CD14-positive monocyte (primary cell): ENCODE results near the gene PSMC5. TPM values are rescaled to one million over a fixed set of nuclear protein-coding genes. Genes with fewer than 3 reads are reported as not detected.

Experiments
- DNase-seq, 3 donors: peaks; one replicate each; pipeline ENCODE4 v3.0.0-alpha.2; 2011 to 2022
- H2AFZ ChIP-seq: 2 replicates; pipeline ENCODE4 v1.6.0; 2012; ENCODE audit warnings: mild to moderate bottlenecking, low read depth, low read length, inconsistent platforms; ENCODE audit not compliant: insufficient read depth, poor library complexity, severe bottlenecking
- H3K27ac ChIP-seq, 2 donors: 1 replicate in 1 of 2; 2 replicates in 1 of 2; pipeline ENCODE4 v1.5.1; 2012 to 2013; ENCODE audit warnings: low read length in 2 of 2, control low read depth in 1 of 2, inconsistent platforms in 1 of 2, low read depth in 1 of 2, mild to moderate bottlenecking in 1 of 2
- H3K27me3 ChIP-seq, 2 donors: one replicate each; pipeline versions ENCODE4 v1.6.0 to v1.6.1; 2011 to 2013; ENCODE audit warnings: low read length in 2 of 2; ENCODE audit not compliant: control insufficient read depth in 2 of 2, insufficient read depth in 2 of 2
- H3K36me3 ChIP-seq, 2 donors: replicated peaks in 1 of 2; 1 replicate in 1 of 2; 2 replicates in 1 of 2; pipeline versions ENCODE4 v1.5.1 to v1.6.1; 2012 to 2013; ENCODE audit warnings: low read length in 2 of 2, control low read depth in 1 of 2, inconsistent platforms in 1 of 2, mild to moderate bottlenecking in 1 of 2; ENCODE audit not compliant: insufficient read depth in 2 of 2, control insufficient read depth in 1 of 2
- H3K4me1 ChIP-seq, 2 donors: 1 replicate in 1 of 2; 2 replicates in 1 of 2; pipeline versions ENCODE4 v1.5.1 to v1.6.1; 2012 to 2013; ENCODE audit warnings: low read length in 2 of 2, control low read depth in 1 of 2, inconsistent platforms in 1 of 2, mild to moderate bottlenecking in 1 of 2, moderate library complexity in 1 of 2; ENCODE audit not compliant: insufficient read depth in 2 of 2, control insufficient read depth in 1 of 2
- H3K4me2 ChIP-seq: replicated peaks from 2 replicates; pipeline ENCODE3; 2012; ENCODE audit warnings: low read length, moderate library complexity, mild to moderate bottlenecking; ENCODE audit not compliant: poor library complexity, severe bottlenecking; ENCODE audit errors: extremely low read depth
- H3K4me3 ChIP-seq, 3 experiments: fragments of 200-600 bp in 1 of 3; sonication (generic) in 1 of 3; replicated peaks in 1 of 3; 1 replicate in 2 of 3; 2 replicates in 1 of 3; pipeline ENCODE4 v1.5.1; 2011 to 2013; ENCODE audit warnings: low read length in 3 of 3, mild to moderate bottlenecking in 3 of 3, control low read depth in 2 of 3, low read depth in 2 of 3, inconsistent platforms in 1 of 3, moderate library complexity in 1 of 3
- H3K79me2 ChIP-seq: 2 replicates; pipeline ENCODE4 v1.6.0; 2012; ENCODE audit warnings: mild to moderate bottlenecking, control low read depth, inconsistent platforms, low read length, moderate library complexity; ENCODE audit not compliant: insufficient read depth
- H3K9ac ChIP-seq: 2 replicates; pipeline ENCODE4 v1.6.0; 2017; ENCODE audit warnings: low read length, mild to moderate bottlenecking; ENCODE audit not compliant: insufficient read depth, poor library complexity, severe bottlenecking
- H3K9me3 ChIP-seq, 2 donors: replicated peaks in 1 of 2; 1 replicate in 1 of 2; 2 replicates in 1 of 2; pipeline versions ENCODE4 v1.5.1 to v1.6.1; 2012 to 2013; ENCODE audit warnings: low read length in 2 of 2, control low read depth in 1 of 2; ENCODE audit not compliant: control insufficient read depth in 1 of 2, insufficient read depth in 1 of 2
- H4K20me1 ChIP-seq: 2 replicates; pipeline ENCODE4 v1.6.0; 2012; ENCODE audit warnings: mild to moderate bottlenecking, low read length, control low read depth, moderate library complexity; ENCODE audit not compliant: insufficient read depth
- H3K27ac Mint-ChIP-seq, 7 donors: one replicate each; pipeline ENCODE4 v1.8.0; 2020; ENCODE audit warnings: mild to moderate bottlenecking in 7 of 7, mixed read lengths in 7 of 7, moderate library complexity in 6 of 7, inconsistent platforms in 2 of 7
- H3K27me3 Mint-ChIP-seq, 3 donors: one replicate each; pipeline ENCODE4 v1.8.0; 2021 to 2022; ENCODE audit warnings: low read depth in 3 of 3, mild to moderate bottlenecking in 3 of 3, mixed read lengths in 3 of 3, moderate library complexity in 3 of 3, inconsistent platforms in 1 of 3
- H3K36me3 Mint-ChIP-seq, 2 donors: one replicate each; pipeline ENCODE4 v1.8.0; 2020; ENCODE audit warnings: mixed read lengths in 2 of 2, inconsistent platforms in 1 of 2, mild to moderate bottlenecking in 1 of 2
- H3K4me1 Mint-ChIP-seq: one replicate; pipeline ENCODE4 v1.8.0; 2020; ENCODE audit warnings: mild to moderate bottlenecking, mixed read lengths
- H3K4me3 Mint-ChIP-seq, 2 donors: one replicate each; pipeline ENCODE4 v1.8.0; 2020; ENCODE audit warnings: mild to moderate bottlenecking in 2 of 2, mixed read lengths in 2 of 2, moderate library complexity in 1 of 2
- H3K9me3 Mint-ChIP-seq, 7 donors: one replicate each; pipeline ENCODE4 v1.8.0; 2020 to 2022; ENCODE audit warnings: mixed read lengths in 7 of 7, mild to moderate bottlenecking in 6 of 7, moderate library complexity in 6 of 7, inconsistent platforms in 2 of 7
- WGBS: methylation state at CpG from one replicate; pipeline ENCODE4 v1.1.5; 2013; ENCODE audit warnings: missing lambda C conversion rate; ENCODE audit not compliant: insufficient coverage; 5-methylcytosine and 5-hydroxymethylcytosine counted together
- intact Hi-C, 2 donors: fragments of 100-400 bp; cut with micrococcal nuclease; formaldehyde crosslinking; loops; one replicate each; pipeline versions ENCODE4 v1.15.0 to v1.15.1; 2023
- polyA plus RNA-seq, 3 donors: library from polyadenylated mRNA; depleted of rRNA in 1 of 3; unstranded in 2 of 3; stranded (reverse) in 1 of 3; fragments of 300-500 nt in 2 of 3; fragments of >200 nt in 1 of 3; fragmentation: Illumina TruSeq in 2 of 3; gene quantifications; 1 replicate in 2 of 3; 2 replicates in 1 of 3; pipeline ENCODE4 v1.2.3, GENCODE V29; 2012 to 2021
- TF ChIP-seq, protein P1 (sequence below): fragments of 200-600 bp; IDR thresholded peaks from one replicate; pipeline ENCODE4 v1.8.0; 2022; ENCODE audit warnings: antibody characterized with exemption, mild to moderate bottlenecking

Gene PSMC5
- polyA plus RNA-seq, 3 donors = 82.8 to 97.2 (median 88.3) TPM

DNA sequence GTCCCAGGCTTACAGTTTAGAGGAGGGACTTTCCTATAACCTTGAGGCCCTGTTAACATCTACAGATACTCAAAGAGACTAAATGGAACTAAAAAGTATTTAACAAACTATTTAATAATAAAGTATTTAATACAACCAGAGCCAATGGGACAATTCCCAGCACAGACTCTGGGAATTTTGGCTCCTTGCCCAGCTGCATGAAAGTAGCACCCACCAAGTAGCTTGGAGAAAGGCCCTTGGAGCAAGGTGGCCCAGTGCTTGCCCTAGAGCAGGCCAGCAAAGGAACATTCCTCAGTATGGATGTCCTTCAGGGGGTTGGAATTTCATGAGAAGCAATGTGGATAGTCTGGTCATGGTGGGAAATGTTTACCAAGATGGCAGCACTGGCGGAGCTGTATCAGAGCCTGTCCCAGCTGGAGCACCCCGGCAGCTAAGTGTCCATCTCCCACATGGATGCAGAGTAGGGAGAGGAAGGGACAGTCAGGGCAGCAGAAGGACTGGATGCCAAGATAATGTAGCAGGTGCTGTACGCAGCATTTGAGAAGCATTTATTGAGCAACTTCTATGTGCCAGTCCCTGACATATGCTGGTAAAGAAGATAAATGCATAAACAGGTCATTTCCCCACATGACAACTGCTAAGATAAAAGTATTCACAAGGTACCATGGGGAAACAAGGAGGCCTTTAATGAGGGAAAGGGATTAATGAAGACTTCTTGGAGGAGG lies 20.5 kb downstream of the PSMC5 start:
- H3K4me1 ChIP-seq = peaks cover 18% of the 10 kb centered on the region in 2 donors
- H3K36me3 ChIP-seq = no peaks in the 10 kb centered on the region
- intact Hi-C loops = no loop called here
- H3K4me3 ChIP-seq = no peak overlapping the region
- H3K4me1 Mint-ChIP-seq = peaks cover 22% of the 10 kb centered on the region
- peaks cover 3 to 14% (median 10%) of the 10 kb centered on the region in 7 donors for H3K9me3 Mint-ChIP-seq
- no peak overlapping the region for H3K4me3 Mint-ChIP-seq
- H3K27me3 ChIP-seq = no peaks in the 10 kb centered on the region
- TF ChIP-seq, protein P1, sequence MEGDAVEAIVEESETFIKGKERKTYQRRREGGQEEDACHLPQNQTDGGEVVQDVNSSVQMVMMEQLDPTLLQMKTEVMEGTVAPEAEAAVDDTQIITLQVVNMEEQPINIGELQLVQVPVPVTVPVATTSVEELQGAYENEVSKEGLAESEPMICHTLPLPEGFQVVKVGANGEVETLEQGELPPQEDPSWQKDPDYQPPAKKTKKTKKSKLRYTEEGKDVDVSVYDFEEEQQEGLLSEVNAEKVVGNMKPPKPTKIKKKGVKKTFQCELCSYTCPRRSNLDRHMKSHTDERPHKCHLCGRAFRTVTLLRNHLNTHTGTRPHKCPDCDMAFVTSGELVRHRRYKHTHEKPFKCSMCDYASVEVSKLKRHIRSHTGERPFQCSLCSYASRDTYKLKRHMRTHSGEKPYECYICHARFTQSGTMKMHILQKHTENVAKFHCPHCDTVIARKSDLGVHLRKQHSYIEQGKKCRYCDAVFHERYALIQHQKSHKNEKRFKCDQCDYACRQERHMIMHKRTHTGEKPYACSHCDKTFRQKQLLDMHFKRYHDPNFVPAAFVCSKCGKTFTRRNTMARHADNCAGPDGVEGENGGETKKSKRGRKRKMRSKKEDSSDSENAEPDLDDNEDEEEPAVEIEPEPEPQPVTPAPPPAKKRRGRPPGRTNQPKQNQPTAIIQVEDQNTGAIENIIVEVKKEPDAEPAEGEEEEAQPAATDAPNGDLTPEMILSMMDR = no peak
- no peaks in the 10 kb centered on the region for H3K79me2 ChIP-seq
- no peak overlapping the region for H3K4me2 ChIP-seq
- no peaks in the 10 kb centered on the region for H4K20me1 ChIP-seq
- H3K27ac Mint-ChIP-seq = peak overlapping the region in 1 of 7 donors; percentile 53
- H3K27ac ChIP-seq = no peak overlapping the region
- H3K9ac ChIP-seq = no peak overlapping the region
- no peak for DNase-seq
- 50% methylated on average over 2 of the region's 3 CpGs for WGBS
- H3K36me3 Mint-ChIP-seq = peaks cover 0 to 11% of the 10 kb centered on the region in 2 donors
- no peak overlapping the region for H2AFZ ChIP-seq
- H3K9me3 ChIP-seq = peaks cover 0 to 6% of the 10 kb centered on the region in 2 donors
- peaks cover 4 to 7% (median 5%) of the 10 kb centered on the region in 3 donors for H3K27me3 Mint-ChIP-seq

DNA sequence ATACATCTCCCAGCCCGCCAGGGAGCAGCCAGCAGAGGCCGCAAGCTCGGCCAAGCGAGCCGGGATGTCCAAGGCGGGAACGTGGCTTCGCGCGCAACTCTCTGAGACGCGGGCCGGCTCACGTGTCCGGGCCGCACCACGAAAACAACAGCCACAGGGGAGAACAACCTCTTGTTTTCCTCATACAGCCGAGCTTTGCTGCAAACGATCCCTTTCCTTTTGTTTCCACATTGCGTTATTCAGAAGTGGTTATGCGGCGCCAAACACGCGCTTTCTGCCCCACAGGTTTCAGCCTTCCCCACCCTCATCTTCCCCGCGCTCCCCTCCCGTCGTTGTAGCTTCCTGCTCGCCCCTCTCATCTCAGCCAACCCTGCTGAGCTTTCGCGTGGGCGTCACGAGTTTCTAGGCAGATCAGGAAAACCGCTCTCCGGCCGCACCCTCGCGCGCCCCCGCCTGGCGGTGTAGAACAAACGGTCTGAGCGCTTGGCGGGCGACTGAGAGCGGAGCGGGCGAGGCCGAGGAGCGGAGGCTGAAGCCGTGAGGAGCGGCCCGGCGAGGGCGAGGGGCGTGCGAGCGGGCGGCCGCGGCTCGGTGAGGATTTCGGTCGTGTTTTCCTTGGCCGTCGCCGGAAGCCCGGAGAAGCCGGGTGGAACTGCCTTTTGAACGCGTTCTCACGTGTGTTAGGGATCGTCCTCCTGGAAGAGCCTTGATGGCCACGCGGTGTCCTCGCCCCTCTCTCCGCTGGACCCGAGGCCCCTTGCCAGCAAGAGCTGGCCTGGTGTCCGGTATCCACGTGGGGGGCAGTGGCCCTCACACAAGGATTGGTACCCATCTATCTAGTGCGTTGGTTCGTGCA lies 21.8 kb downstream of the PSMC5 start:
- Mint-ChIP-seq H3K36me3 (peaks cover 0 to 11% of the 10 kb centered on the region in 2 donors), H3K27me3 (peaks cover 4 to 10% (median 5%) of the 10 kb centered on the region in 3 donors), H3K4me1 (peaks cover 12% of the 10 kb centered on the region), H3K27ac (peak overlapping the region; percentile 89 to 100 (median 99)), H3K4me3 (peak overlapping the region; percentile 68 to 96), H3K9me3 (peaks cover 3 to 14% (median 10%) of the 10 kb centered on the region in 7 donors)
- H3K4me3 ChIP-seq = peak overlapping the region in 2 of 3 experiments; percentile 26 to 49
- H3K9ac ChIP-seq = peak overlapping the region; percentile 49
- intact Hi-C loops = no loop called here
- no peaks in the 10 kb centered on the region for H3K36me3 ChIP-seq
- peak overlapping the region; percentile 45 to 65 for H3K27ac ChIP-seq
- no peaks in the 10 kb centered on the region for H3K79me2 ChIP-seq
- H4K20me1 ChIP-seq = no peaks in the 10 kb centered on the region
- TF ChIP-seq, protein P1 = peak; percentile 80
- peak overlapping the region; percentile 76 for H2AFZ ChIP-seq
- peak; percentile 93 to 94 (median 94) for DNase-seq
- H3K9me3 ChIP-seq = peaks cover 0 to 6% of the 10 kb centered on the region in 2 donors
- H3K27me3 ChIP-seq = no peaks in the 10 kb centered on the region
- WGBS = 22% methylated on average over 82 of the region's 82 CpGs
- H3K4me1 ChIP-seq = peaks cover 8 to 11% of the 10 kb centered on the region in 2 donors
- peak overlapping the region; percentile 60 for H3K4me2 ChIP-seq
